Psoas muscle (tissue), 8 donors: Measurements from ENCODE around the gene SSC5D. TPM values are rescaled to one million over a fixed set of nuclear protein-coding genes. Genes with fewer than 3 reads are reported as not detected.
A peak's percentile ranks its signal among the peaks of the same experiment; 100 is the strongest.

ENCODE experiments used
- ATAC-seq, 4 donors: fragments of 200-7000 bp; cut with Tn5 transposase; one replicate each; pipeline ENCODE4 v1.9.1; 2020; ENCODE audit warnings: moderate library complexity in 3 of 4, mild to moderate bottlenecking in 2 of 4
- DNase-seq, 2 donors: peaks; one replicate each; pipeline ENCODE4 v3.0.0-alpha.2; 2020
- H3K27ac ChIP-seq: fragments of 200-600 bp; one replicate; pipeline ENCODE4 v1.8.0; 2022
- H3K27me3 ChIP-seq, 3 donors: fragments of 200-600 bp in 1 of 3; one replicate each; pipeline versions ENCODE4 v1.6.1 to v1.8.0; 2013 to 2022; ENCODE audit warnings: low read length in 2 of 3, mild to moderate bottlenecking in 2 of 3, moderate library complexity in 1 of 3; ENCODE audit not compliant: insufficient read depth in 3 of 3
- H3K36me3 ChIP-seq, 2 donors: fragments of 200-600 bp in 1 of 2; one replicate each; pipeline versions ENCODE4 v1.6.1 to v1.8.0; 2013 to 2022; ENCODE audit warnings: low read depth in 1 of 2, mild to moderate bottlenecking in 1 of 2, moderate library complexity in 1 of 2; ENCODE audit not compliant: insufficient read depth in 1 of 2
- H3K4me1 ChIP-seq: fragments of 200-600 bp; one replicate; pipeline ENCODE4 v1.8.0; 2022
- H3K4me3 ChIP-seq: fragments of 200-600 bp; one replicate; pipeline ENCODE4 v1.8.0; 2022; ENCODE audit warnings: mild to moderate bottlenecking
- H3K9me3 ChIP-seq: fragments of 200-600 bp; one replicate; pipeline ENCODE4 v1.8.0; 2022
- CTCF ChIP-seq: fragments of 200-600 bp; IDR thresholded peaks from one replicate; pipeline ENCODE4 v1.8.0; 2022; ENCODE audit warnings: antibody characterized with exemption
- WGBS, 3 donors: extraction: QIAGEN DNeasy Blood & Tissue Kit; methylation state at CpG; one replicate each; pipeline versions ENCODE4 v1.1.6 to v1.1.7; 2013; 5-methylcytosine and 5-hydroxymethylcytosine counted together
- intact Hi-C, 2 donors: fragments of 100-400 bp; cut with DNase I; formaldehyde crosslinking; loops; one replicate each; pipeline versions ENCODE4 v1.11.0 to v1.14.2; 2022
- polyA plus RNA-seq, 3 donors: library from polyadenylated mRNA; stranded (reverse); fragments of 200-250 nt; gene quantifications; one replicate each; pipeline ENCODE4 v1.2.3, GENCODE V29; 2013
- total RNA-seq, 4 donors: library from RNA; stranded (reverse); fragmentation: NEBNext Ultra II Directional in 2 of 4; extraction: Animal tissue kit (Norgen Biotek cat#: 25700) in 2 of 4; gene quantifications; one replicate each; pipeline versions ENCODE4 v1.2.1 to v1.2.4, GENCODE V29; 2021 to 2023
- donor health status: healthy with polysubstance abuse.
- donor health status: DM: no; HTN: no; CAD: no; lungs with moderate emphysema.
- donor health status: Bipolar disorder and iron deficiency.
- donor health status: healthy.
- donor health status: DM: yes; HTN: yes; CAD: no.
- donor health status: DM: no; HTN: no; CAD: no.
- donor health status: DM: no; HTN: no; CAD: no.
- donor health status: DM: yes; HTN: yes; CAD: no.

SSC5D gene
- total and polyA plus RNA-seq, 7 donors = 0.11 to 4.6 (median 1.2) TPM

GRCh38 chr19:55459551-55459949 is 28.7 kb upstream of the SSC5D start:
- H3K27me3 ChIP-seq = no peaks in the 10 kb centered on the region
- H3K4me3 ChIP-seq = no peak overlapping the region
- H3K9me3 ChIP-seq = no peaks in the 10 kb centered on the region
- intact Hi-C loops = loop anchor here in 1 of 2 donors (5.0 kb wide), 1 partner anchor 157 kb away; no protein-coding TSS in a partner anchor
- H3K27ac ChIP-seq = no peak overlapping the region
- ATAC-seq (no peak), DNase-seq (no peak)
- H3K4me1 ChIP-seq = peaks cover 2% of the 10 kb centered on the region
- H3K36me3 ChIP-seq = no peaks in the 10 kb centered on the region
- WGBS, 3 donors = 54 to 60% (median 57%) methylated on average over 8 of the region's 8 CpGs
- TF ChIP-seq CTCF = no peak

- H3K4me3 ChIP-seq = peak overlapping the region; percentile 98
- 33 to 40% (median 40%) methylated on average over 16 of the region's 16 CpGs for WGBS, 3 donors
- intact Hi-C loops = loop anchor here in 1 of 2 donors (5.0 kb wide), 1 partner anchor 158 kb away; no protein-coding TSS in a partner anchor
- no peaks in the 10 kb centered on the region for H3K36me3 ChIP-seq
- H3K4me1 ChIP-seq = peaks cover 2% of the 10 kb centered on the region
- DNase-seq (no peak), ATAC-seq (no peak)
- no peaks in the 10 kb centered on the region for H3K9me3 ChIP-seq
- H3K27me3 ChIP-seq = no peaks in the 10 kb centered on the region
- H3K27ac ChIP-seq = peak overlapping the region; percentile 95
- no peak for TF ChIP-seq CTCF
Measured at GRCh38 chr19:55459950-55460657, 28.1 kb upstream of the SSC5D start.

- DNase-seq = peak; percentile 86 to 91
- no peaks in the 10 kb centered on the region for H3K27me3 ChIP-seq
- H3K4me1 ChIP-seq = peaks cover 2% of the 10 kb centered on the region
- peak overlapping the region; percentile 98 for H3K4me3 ChIP-seq
- no peak for TF ChIP-seq CTCF
- WGBS, 3 donors = 6 to 9% (median 9%) methylated on average over 19 to 24 of the region's 24 CpGs
- ATAC-seq = peak; percentile 54 to 72 (median 62)
- peak overlapping the region; percentile 95 for H3K27ac ChIP-seq
- no peaks in the 10 kb centered on the region for H3K36me3 ChIP-seq
- intact Hi-C loops = no loop called here
- H3K9me3 ChIP-seq = no peaks in the 10 kb centered on the region
Measured at GRCh38 chr19:55460670-55461258, 27.5 kb upstream of the SSC5D start.

GRCh38 chr19:55461259-55461973 is 26.8 kb upstream of the SSC5D start, which contains the start of gene ISOC2:
Gene ISOC2, minus strand, starts transcription at chr19:55461642. Its CDS starts 5,156 bp downstream, at chr19:55456486.
- 0 to 4% (median 0%) methylated on average over 38 to 54 of the region's 54 CpGs for WGBS, 3 donors
- TF ChIP-seq CTCF = no peak
- Histone ChIP-seq H3K27me3 (no peaks in the 10 kb centered on the region), H3K36me3 (no peaks in the 10 kb centered on the region), H3K9me3 (no peaks in the 10 kb centered on the region), H3K4me3 (peak within 1 kb of the TSS; percentile 98), H3K4me1 (peaks cover 2% of the 10 kb centered on the region), H3K27ac (peak within 1 kb of the TSS; percentile 95)
- DNase-seq (peak; percentile 100), ATAC-seq (peak; percentile 96 to 97 (median 96))
- intact Hi-C loops = no loop called here
